Cardiac muscle cell (in vitro differentiated cells and primary cell): ENCODE measurements around the gene HMGCL. TPM values are rescaled to one million over a fixed set of nuclear protein-coding genes. Genes with fewer than 3 reads are reported as not detected.
"Not testable (repeated sequence)": the region's sequence is repeated elsewhere in the genome, so short reads cannot be mapped to it uniquely, and the experiment has no call there.

Experiments used
- DNase-seq, 2 donors: peaks; one replicate each; pipeline versions ENCODE4 v3.0.0 to v3.0.0-alpha.2; 2010 to 2017; ENCODE audit warnings: low read depth in 1 of 2, low spot score in 1 of 2
- H3K27ac ChIP-seq: fragments of 200-600 bp; sonication (generic); 2 replicates; pipeline ENCODE4 v1.5.1; 2016
- H3K27me3 ChIP-seq: fragments of 200-600 bp; sonication (generic); 2 replicates; pipeline ENCODE4 v1.6.0; 2016; ENCODE audit warnings: control low read depth
- H3K36me3 ChIP-seq: fragments of 200-600 bp; sonication (generic); 2 replicates; pipeline ENCODE4 v1.5.1; 2016; ENCODE audit warnings: control low read depth
- H3K4me1 ChIP-seq: fragments of 200-600 bp; sonication (generic); 2 replicates; pipeline ENCODE4 v1.8.1; 2017; ENCODE audit warnings: low read depth, mild to moderate bottlenecking, mixed run types
- H3K4me3 ChIP-seq: fragments of 200-600 bp; sonication (generic); 2 replicates; pipeline ENCODE4 v1.5.1; 2016; ENCODE audit warnings: mild to moderate bottlenecking
- H3K9me3 ChIP-seq: fragments of 200-600 bp; sonication (generic); 2 replicates; pipeline ENCODE4 v1.5.1; 2017; ENCODE audit warnings: low read depth, mild to moderate bottlenecking, control low read depth
- CTCF ChIP-seq: IDR thresholded peaks from 2 replicates; pipeline ENCODE4 v1.5.1; 2012; ENCODE audit warnings: low read depth, mild to moderate bottlenecking, low read length
- polyA plus RNA-seq: library from polyadenylated mRNA; unstranded; fragments of >200 nt; fragmentation: Nextera tagmentation; extraction: Ambion mirVana; gene quantifications from 2 replicates; pipeline ENCODE4 v1.2.1, GENCODE V29; 2016
- total RNA-seq: library from RNA; depleted of rRNA; stranded (reverse); fragments of >200 nt; gene quantifications from 2 replicates; pipeline ENCODE4 v1.2.3, GENCODE V29; 2016

Gene HMGCL
- total and polyA plus RNA-seq, 2 experiments from 2014 or later: 45.3 to 68.8 TPM

DNA sequence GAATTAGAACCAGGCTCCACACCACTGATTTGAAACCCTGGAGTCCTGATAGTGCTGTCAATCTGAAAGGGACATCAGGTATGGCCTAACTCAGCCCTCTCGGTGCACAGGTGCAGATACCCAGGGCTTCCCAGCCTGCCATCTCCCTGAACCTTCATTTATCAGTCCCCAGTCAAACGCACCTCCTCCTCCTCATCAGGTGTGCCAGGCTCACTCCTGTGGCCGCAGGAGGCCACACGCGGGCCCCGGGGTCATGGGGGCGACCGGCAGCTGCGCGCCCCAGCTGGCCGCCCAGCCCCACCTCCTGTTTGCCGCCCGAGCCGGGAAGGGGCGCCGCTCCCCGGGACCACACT, 42.3 kb upstream of the HMGCL start:
- Histone ChIP-seq H3K4me1 (no peaks in the 10 kb centered on the region), H3K36me3 (peaks cover 6% of the 10 kb centered on the region), H3K9me3 (no peaks in the 10 kb centered on the region), H3K27ac (no peak overlapping the region), H3K27me3 (peaks cover 31% of the 10 kb centered on the region), H3K4me3 (peak overlapping the region; percentile 66)
- TF ChIP-seq CTCF: no peak
- DNase-seq: no peak

DNA sequence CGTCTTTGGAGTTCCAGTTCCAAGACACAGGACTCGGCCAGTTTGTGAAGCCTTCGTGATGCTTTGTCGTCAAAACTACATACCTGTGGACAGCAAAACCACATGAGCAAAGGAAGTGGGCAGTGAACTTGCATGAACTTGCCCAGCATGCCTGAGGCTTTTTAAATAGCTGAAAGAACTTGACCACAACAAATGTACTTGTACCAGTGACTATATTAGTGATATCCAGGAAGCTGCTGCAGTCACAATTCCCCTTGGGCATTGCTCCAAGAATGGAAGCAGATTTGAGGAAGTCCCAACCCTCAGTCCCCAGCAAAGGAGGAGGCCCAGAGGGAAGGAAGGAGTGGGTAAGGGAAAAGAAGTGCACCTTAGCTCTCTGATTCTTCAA, 40.3 kb upstream of the HMGCL start:
- no peak for TF ChIP-seq CTCF
- Histone ChIP-seq H3K4me1 (no peaks in the 10 kb centered on the region), H3K27ac (no peak overlapping the region), H3K4me3 (no peak overlapping the region), H3K9me3 (no peaks in the 10 kb centered on the region), H3K27me3 (peaks cover 29% of the 10 kb centered on the region), H3K36me3 (peaks cover 11% of the 10 kb centered on the region)
- DNase-seq: peak in 1 of 2 donors; percentile 56

DNA sequence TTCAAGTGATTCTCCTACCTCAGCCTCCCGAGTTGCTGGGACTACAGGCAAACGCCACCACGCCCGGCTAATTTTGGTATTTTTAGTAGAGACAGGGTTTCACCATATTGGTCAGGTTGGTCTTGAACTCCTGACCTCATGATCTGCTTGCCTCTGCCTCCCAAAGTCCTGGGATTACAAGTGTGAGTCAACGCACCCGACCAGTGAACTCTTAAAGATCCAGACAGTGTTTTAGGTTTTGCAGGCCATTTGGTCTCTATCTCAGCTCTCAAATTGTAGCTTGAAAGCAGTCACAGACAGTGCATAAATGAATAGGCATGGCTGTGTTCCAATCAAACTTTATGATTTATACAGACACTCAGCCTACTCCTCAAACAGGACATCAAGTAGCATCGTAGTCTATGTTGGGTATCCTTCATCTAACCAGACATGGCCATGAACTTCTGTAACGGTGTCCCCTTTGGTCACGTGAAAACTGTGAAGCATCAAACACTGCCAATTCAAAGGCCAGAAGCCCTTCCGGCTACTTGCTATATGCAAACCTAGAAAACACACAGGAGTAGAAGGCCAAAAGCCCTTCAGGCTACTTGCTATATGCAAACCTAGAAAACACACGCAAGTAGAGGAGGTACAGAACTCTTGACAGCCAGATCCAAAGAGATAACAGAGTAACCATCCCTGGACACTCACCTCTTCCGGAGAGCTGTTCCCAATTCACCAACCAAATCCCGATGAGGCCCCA, 39.7 kb upstream of the HMGCL start:
- Histone ChIP-seq H3K4me3 (no peak overlapping the region), H3K36me3 (peaks cover 11% of the 10 kb centered on the region), H3K27ac (no peak overlapping the region), H3K27me3 (peaks cover 25% of the 10 kb centered on the region), H3K9me3 (no peaks in the 10 kb centered on the region), H3K4me1 (no peaks in the 10 kb centered on the region)
- no peak for TF ChIP-seq CTCF
- DNase-seq: no peak

- H3K9me3 ChIP-seq: no peaks in the 10 kb centered on the region
- no peaks in the 10 kb centered on the region for H3K4me1 ChIP-seq
- peaks cover 21% of the 10 kb centered on the region for H3K27me3 ChIP-seq
- H3K27ac ChIP-seq: no peak overlapping the region
- H3K36me3 ChIP-seq: peaks cover 18% of the 10 kb centered on the region
- DNase-seq: no peak
- H3K4me3 ChIP-seq: no peak overlapping the region
- no peak for TF ChIP-seq CTCF
Measured at GRCh38 chr1:23862640-23863039, 37.4 kb upstream of the HMGCL start.

GRCh38 chr1:23854568-23854967, 29.3 kb upstream of the HMGCL start:
- Histone ChIP-seq H3K36me3 (peaks cover 7% of the 10 kb centered on the region), H3K27me3 (no peaks in the 10 kb centered on the region), H3K4me3 (no peak overlapping the region), H3K27ac (no peak overlapping the region), H3K4me1 (no peaks in the 10 kb centered on the region), H3K9me3 (no peaks in the 10 kb centered on the region)
- TF ChIP-seq CTCF: peak; percentile 19
- DNase-seq: peak in 1 of 2 donors; percentile 10

GRCh38 chr1:23853124-23853523, 27.9 kb upstream of the HMGCL start:
- H3K4me1 ChIP-seq, DNase-seq, H3K4me3 ChIP-seq, H3K36me3 ChIP-seq, H3K27ac ChIP-seq, H3K27me3 ChIP-seq, H3K9me3 ChIP-seq: not testable (repeated sequence)

DNA sequence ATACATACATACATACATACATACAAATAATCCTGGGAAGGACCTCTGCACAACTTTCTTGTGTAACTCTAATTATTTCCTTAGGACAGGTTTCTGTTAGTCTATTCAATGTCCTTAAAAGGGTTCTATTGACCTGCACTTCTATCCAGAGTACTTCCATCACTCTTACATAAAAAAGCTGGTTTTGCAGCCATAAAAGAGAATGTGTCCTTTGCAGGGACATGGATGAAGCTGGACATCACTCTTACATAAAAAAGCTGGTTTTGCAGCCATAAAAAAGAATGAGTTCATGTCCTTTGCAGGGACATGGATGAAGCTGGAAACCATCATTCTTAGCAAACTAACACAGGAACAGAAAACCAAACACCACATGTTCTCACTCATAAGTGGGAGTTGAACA, 26.2 kb upstream of the HMGCL start:
- not testable (repeated sequence) for DNase-seq, H3K4me3 ChIP-seq, H3K4me1 ChIP-seq, H3K27ac ChIP-seq, H3K9me3 ChIP-seq, H3K27me3 ChIP-seq, H3K36me3 ChIP-seq
